WI38 (cell line): ENCODE measurements around the gene UBE2Q2.
"Not testable (repeated sequence)": the region's sequence is repeated elsewhere in the genome, so short reads cannot be mapped to it uniquely, and the experiment has no call there.

Experiments used
- H3K4me3 ChIP-seq: 2 replicates; pipeline ENCODE4 v1.5.1; 2011; ENCODE audit warnings: low read depth, mild to moderate bottlenecking, control low read depth, low read length
- TF ChIP-seq, protein P1 (sequence below): IDR thresholded peaks from 2 replicates; pipeline ENCODE4 v1.5.1; 2012; ENCODE audit warnings: low read depth, mild to moderate bottlenecking, control low read depth, low read length

The UBE2Q2 gene

GRCh38 chr15:75862796-75863195 lies 19.5 kb downstream of the UBE2Q2 start:
- TF ChIP-seq, protein P1, sequence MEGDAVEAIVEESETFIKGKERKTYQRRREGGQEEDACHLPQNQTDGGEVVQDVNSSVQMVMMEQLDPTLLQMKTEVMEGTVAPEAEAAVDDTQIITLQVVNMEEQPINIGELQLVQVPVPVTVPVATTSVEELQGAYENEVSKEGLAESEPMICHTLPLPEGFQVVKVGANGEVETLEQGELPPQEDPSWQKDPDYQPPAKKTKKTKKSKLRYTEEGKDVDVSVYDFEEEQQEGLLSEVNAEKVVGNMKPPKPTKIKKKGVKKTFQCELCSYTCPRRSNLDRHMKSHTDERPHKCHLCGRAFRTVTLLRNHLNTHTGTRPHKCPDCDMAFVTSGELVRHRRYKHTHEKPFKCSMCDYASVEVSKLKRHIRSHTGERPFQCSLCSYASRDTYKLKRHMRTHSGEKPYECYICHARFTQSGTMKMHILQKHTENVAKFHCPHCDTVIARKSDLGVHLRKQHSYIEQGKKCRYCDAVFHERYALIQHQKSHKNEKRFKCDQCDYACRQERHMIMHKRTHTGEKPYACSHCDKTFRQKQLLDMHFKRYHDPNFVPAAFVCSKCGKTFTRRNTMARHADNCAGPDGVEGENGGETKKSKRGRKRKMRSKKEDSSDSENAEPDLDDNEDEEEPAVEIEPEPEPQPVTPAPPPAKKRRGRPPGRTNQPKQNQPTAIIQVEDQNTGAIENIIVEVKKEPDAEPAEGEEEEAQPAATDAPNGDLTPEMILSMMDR: no peak
- H3K4me3 ChIP-seq: no peak overlapping the region

DNA sequence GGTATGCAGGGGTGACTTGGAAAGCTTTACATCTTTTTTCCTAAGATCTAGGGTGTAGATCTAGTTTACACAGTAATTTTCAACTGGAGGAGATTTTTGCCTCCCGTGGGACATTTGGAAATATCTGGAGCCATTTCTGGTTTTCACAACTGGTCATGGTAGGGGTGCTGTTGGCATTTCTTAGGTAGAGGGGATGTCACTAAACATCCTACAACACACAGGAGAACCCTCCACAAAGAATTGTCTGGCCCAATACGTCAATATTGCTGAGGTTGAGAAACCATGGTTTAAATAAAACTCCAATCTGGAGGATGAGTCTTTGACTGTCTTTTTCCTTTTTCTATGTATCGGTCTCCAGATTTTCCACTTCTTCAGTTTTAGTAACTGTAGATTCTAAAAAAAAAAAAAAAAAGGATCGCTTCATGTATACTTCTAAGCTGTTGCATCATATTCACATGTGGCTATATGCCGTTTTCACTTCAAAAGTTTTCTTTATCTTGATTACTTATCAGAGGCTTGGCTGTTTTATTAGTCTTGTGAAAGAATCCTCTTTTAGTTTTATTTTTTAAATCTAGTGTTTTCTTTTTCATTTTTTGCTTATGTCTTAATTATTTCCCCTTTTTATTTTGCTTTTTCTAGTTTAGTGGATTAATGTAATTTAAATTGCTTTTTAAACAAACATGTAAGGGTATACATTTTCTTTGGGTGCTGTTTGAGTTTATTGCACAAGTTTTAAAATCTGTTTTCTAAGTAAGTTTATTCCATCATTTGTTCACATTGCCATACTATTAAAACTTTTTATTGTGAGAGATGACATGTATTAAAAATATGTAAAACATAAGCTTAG lies 21.2 kb downstream of the UBE2Q2 start:
- H3K4me3 ChIP-seq: no peak overlapping the region
- TF ChIP-seq, protein P1: no peak

- not testable (repeated sequence) for H3K4me3 ChIP-seq
These were observed 22.8 kb downstream of the UBE2Q2 start for GRCh38 chr15:75866045-75866444.

GRCh38 chr15:75866916-75867315 lies 23.7 kb downstream of the UBE2Q2 start:
- no peak overlapping the region for H3K4me3 ChIP-seq
- TF ChIP-seq, protein P1: no peak

- TF ChIP-seq, protein P1: no peak
- no peak overlapping the region for H3K4me3 ChIP-seq
These were observed 24.2 kb downstream of the UBE2Q2 start for GRCh38 chr15:75867449-75867848.

- no peak overlapping the region for H3K4me3 ChIP-seq
- TF ChIP-seq, protein P1: no peak
These were observed 24.8 kb downstream of the UBE2Q2 start for GRCh38 chr15:75868019-75868418.

DNA sequence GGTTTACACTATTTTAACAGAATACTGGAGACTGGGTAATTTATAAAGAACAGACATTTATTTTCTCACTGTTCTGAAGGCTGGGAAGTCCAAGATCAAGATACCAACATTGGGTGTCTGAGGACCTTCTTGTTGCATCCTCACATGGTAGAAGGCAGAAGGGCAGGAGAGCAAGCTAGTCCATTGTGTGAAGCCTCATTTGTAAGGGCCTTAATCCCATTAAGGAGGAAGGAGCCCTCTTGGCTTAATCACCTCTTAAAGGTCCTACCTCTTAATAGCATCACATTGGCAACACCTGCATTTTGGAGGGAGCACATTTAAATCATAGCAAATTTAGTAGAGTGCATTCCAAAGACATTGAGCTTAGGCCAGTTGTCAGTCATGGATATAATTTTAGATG lies 26.2 kb downstream of the UBE2Q2 start:
- TF ChIP-seq, protein P1: no peak

DNA sequence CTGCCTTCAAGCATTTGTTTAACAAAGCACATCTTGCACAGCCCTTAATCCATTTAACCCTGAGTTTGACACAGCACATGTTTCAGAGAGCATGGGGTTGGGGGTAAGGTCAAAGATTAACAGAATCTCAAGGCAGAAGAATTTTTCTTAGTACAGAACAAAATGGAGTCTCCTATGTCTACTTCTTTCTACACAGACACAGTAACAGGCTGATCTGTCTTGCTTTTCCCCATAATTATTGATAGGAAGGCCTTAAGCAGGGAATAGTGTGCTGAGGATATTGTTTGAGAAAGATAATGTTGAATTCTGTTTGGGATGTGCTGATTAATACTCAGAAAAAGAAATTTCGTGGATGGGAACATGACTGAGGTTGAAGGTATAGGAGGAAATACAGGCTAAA lies 28.3 kb downstream of the UBE2Q2 start:
- not testable (repeated sequence) for H3K4me3 ChIP-seq

More for the DNA sequence above, 26.2 kb downstream of the UBE2Q2 start:
- H3K4me3 ChIP-seq: no peak overlapping the region
